Tibial nerve (tissue), 4 donors: Measurements from ENCODE around the gene SLC38A3. TPM values are rescaled to one million over a fixed set of nuclear protein-coding genes. Genes with fewer than 3 reads are reported as not detected.

Experiments used
- DNase-seq, 2 donors: peaks; one replicate each; pipeline ENCODE4 v3.0.0-alpha.2; 2019; ENCODE audit warnings: low spot score in 2 of 2
- H3K27ac ChIP-seq, 4 donors: fragments of 200-600 bp; sonication (generic) in 3 of 4; one replicate each; pipeline ENCODE4 v1.5.1; 2017 to 2019; ENCODE audit warnings: mild to moderate bottlenecking in 1 of 4
- H3K27me3 ChIP-seq, 2 donors: fragments of 200-600 bp; sonication (generic) in 1 of 2; one replicate each; pipeline versions ENCODE4 v1.5.1 to v1.6.0; 2017 to 2019
- H3K36me3 ChIP-seq, 3 donors: fragments of 200-600 bp; sonication (generic); one replicate each; pipeline ENCODE4 v1.5.1; 2018 to 2019
- H3K4me1 ChIP-seq, 4 donors: fragments of 200-600 bp; sonication (generic) in 3 of 4; one replicate each; pipeline ENCODE4 v1.5.1; 2017 to 2019
- H3K4me3 ChIP-seq, 4 donors: fragments of 200-600 bp; sonication (generic) in 3 of 4; one replicate each; pipeline ENCODE4 v1.5.1; 2017 to 2019; ENCODE audit warnings: mild to moderate bottlenecking in 1 of 4, moderate library complexity in 1 of 4
- H3K9me3 ChIP-seq, 4 donors: fragments of 200-600 bp; sonication (generic) in 3 of 4; one replicate each; pipeline ENCODE4 v1.5.1; 2017 to 2019
- CTCF ChIP-seq, 5 experiments: fragments of 200-600 bp in 3 of 5; fragments of 450-650 bp in 2 of 5; sonication (generic) in 3 of 5; IDR thresholded peaks; one replicate each; pipeline ENCODE4 v1.5.1; 2016 to 2019; ENCODE audit warnings: antibody characterized with exemption in 5 of 5, mild to moderate bottlenecking in 3 of 5, moderate library complexity in 2 of 5
- EP300 ChIP-seq, 2 donors: sonication (generic); formaldehyde crosslinking; IDR thresholded peaks; one replicate each; pipeline ENCODE4 v1.6.1; 2017; ENCODE audit warnings: antibody characterized with exemption in 2 of 2, mild to moderate bottlenecking in 1 of 2
- POLR2A ChIP-seq, 2 donors: fragments of 450-650 bp; IDR thresholded peaks; one replicate each; pipeline ENCODE4 v1.6.1; 2017; ENCODE audit warnings: antibody characterized with exemption in 2 of 2, mild to moderate bottlenecking in 2 of 2, moderate library complexity in 2 of 2
- WGBS, 2 donors: methylation state at CpG; one replicate each; pipeline ENCODE4 v1.1.5; 2018; 5-methylcytosine and 5-hydroxymethylcytosine counted together
- total RNA-seq, 4 donors: library from RNA; depleted of rRNA; stranded (reverse); fragments of >200 nt; gene quantifications; one replicate each; pipeline ENCODE4 v1.1.0, GENCODE V29; 2016

Gene SLC38A3
- total RNA-seq, 4 donors from 2014 or later: 0.21 to 8.1 (median 1.5) TPM

- no peaks in the 10 kb centered on the region for H3K9me3 ChIP-seq
- no peak for TF ChIP-seq POLR2A (IDR thresholded peaks at IDR 0.05)
- no peak for TF ChIP-seq EP300 (IDR thresholded peaks at IDR 0.05)
- TF ChIP-seq CTCF (IDR thresholded peaks at IDR 0.05): no peak
- DNase-seq: peak; percentile 37 to 47
- no peaks in the 10 kb centered on the region for H3K27me3 ChIP-seq
- peaks cover 0 to 100% (median 54%) of the 10 kb centered on the region in 4 donors for H3K4me1 ChIP-seq
- H3K4me3 ChIP-seq: no peak overlapping the region
- 28 to 50% methylated on average over 8 of the region's 8 CpGs for WGBS, 2 donors
- H3K27ac ChIP-seq: peak overlapping the region; percentile 21 to 83 (median 68)
- H3K36me3 ChIP-seq: no peaks in the 10 kb centered on the region
These were observed 41.3 kb upstream of the SLC38A3 start for GRCh38 chr3:50163572-50164455.

- peak overlapping the region in 3 of 4 donors; percentile 67 to 83 (median 69) for H3K27ac ChIP-seq
- no peaks in the 10 kb centered on the region for H3K36me3 ChIP-seq
- no peak for DNase-seq
- H3K4me1 ChIP-seq: peaks cover 0 to 100% (median 54%) of the 10 kb centered on the region in 4 donors
- no peaks in the 10 kb centered on the region for H3K9me3 ChIP-seq
- WGBS, 2 donors: 27 to 37% methylated on average over 1 of the region's 1 CpG
- no peaks in the 10 kb centered on the region for H3K27me3 ChIP-seq
- H3K4me3 ChIP-seq: no peak overlapping the region
- no peak for TF ChIP-seq CTCF (IDR thresholded peaks at IDR 0.05)
- no peak for TF ChIP-seq EP300 (IDR thresholded peaks at IDR 0.05)
- no peak for TF ChIP-seq POLR2A (IDR thresholded peaks at IDR 0.05)
These were observed 40.6 kb upstream of the SLC38A3 start for GRCh38 chr3:50164481-50164880.

GRCh38 chr3:50164984-50165909 is 39.8 kb upstream of the SLC38A3 start:
- DNase-seq: no peak
- 15 to 20% methylated on average over 4 to 7 of the region's 7 CpGs for WGBS, 2 donors
- Histone ChIP-seq H3K4me1 (peaks cover 0 to 93% (median 54%) of the 10 kb centered on the region in 4 donors), H3K9me3 (no peaks in the 10 kb centered on the region), H3K4me3 (no peak overlapping the region), H3K27me3 (no peaks in the 10 kb centered on the region), H3K27ac (peak overlapping the region; percentile 33 to 83 (median 66)), H3K36me3 (no peaks in the 10 kb centered on the region)
- TF ChIP-seq CTCF (IDR thresholded peaks at IDR 0.05) (no peak), EP300 (IDR thresholded peaks at IDR 0.05) (no peak), POLR2A (IDR thresholded peaks at IDR 0.05) (no peak)

DNA sequence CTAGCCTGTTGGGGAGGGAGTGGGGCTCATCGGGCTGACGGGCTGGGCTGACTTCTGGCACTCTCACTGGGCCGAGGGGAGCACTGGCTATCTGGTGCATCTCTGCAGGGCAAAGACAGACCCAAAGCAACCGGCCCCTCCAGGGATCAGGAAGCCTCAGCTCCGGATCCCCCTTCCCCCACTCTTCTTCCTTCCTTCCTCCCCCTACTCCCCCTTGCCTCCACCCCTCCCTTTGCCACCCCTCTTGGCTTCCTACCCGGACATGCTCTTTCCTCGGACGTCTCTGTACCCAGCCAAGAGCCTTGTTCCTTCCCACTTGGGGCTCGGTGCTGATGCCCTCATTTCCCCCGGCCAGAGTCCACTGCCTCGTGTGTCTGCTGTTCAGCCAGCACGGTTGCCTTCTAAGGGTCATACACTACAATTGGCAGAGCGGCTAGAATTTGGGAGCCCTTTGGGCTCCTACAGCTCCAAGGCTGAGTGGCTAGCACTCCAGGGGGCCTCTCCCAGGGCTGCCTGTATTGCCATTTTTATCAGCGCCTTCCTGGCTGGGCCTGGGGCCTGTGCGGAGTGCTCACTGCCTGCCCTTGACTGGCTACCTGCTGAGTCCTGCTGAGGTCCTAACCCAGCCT is 39.0 kb upstream of the SLC38A3 start:
- H3K27me3 ChIP-seq: no peaks in the 10 kb centered on the region
- no peaks in the 10 kb centered on the region for H3K9me3 ChIP-seq
- peaks cover 0 to 85% (median 50%) of the 10 kb centered on the region in 4 donors for H3K4me1 ChIP-seq
- peak overlapping the region; percentile 33 to 83 (median 66) for H3K27ac ChIP-seq
- DNase-seq: peak in 1 of 2 donors; percentile 17
- TF ChIP-seq CTCF (IDR thresholded peaks at IDR 0.05) (no peak), EP300 (IDR thresholded peaks at IDR 0.05) (no peak), POLR2A (IDR thresholded peaks at IDR 0.05) (no peak)
- H3K36me3 ChIP-seq: no peaks in the 10 kb centered on the region
- no peak overlapping the region for H3K4me3 ChIP-seq
- WGBS, 2 donors: 16 to 18% methylated on average over 13 to 15 of the region's 15 CpGs
